Gastrocnemius medialis (tissue), 4 donors: ENCODE results near the gene RIN3.

Experiments
- POLR2A ChIP-seq, 2 donors: fragments of 450-650 bp; IDR thresholded peaks; one replicate each; pipeline ENCODE4 v1.6.1; 2017; ENCODE audit warnings: antibody characterized with exemption in 2 of 2, mild to moderate bottlenecking in 2 of 2, moderate library complexity in 2 of 2
- TF ChIP-seq, protein P1 (sequence below), 5 experiments: fragments of 450-650 bp in 3 of 5; fragments of 200-600 bp in 2 of 5; sonication (generic) in 2 of 5; IDR thresholded peaks in 4 of 5; conservative IDR thresholded peaks in 1 of 5; 1 replicate in 4 of 5; 2 replicates in 1 of 5; pipeline ENCODE4 v1.5.1; 2016 to 2019; ENCODE audit warnings: antibody characterized with exemption in 5 of 5, mild to moderate bottlenecking in 3 of 5, moderate library complexity in 3 of 5

DNA sequence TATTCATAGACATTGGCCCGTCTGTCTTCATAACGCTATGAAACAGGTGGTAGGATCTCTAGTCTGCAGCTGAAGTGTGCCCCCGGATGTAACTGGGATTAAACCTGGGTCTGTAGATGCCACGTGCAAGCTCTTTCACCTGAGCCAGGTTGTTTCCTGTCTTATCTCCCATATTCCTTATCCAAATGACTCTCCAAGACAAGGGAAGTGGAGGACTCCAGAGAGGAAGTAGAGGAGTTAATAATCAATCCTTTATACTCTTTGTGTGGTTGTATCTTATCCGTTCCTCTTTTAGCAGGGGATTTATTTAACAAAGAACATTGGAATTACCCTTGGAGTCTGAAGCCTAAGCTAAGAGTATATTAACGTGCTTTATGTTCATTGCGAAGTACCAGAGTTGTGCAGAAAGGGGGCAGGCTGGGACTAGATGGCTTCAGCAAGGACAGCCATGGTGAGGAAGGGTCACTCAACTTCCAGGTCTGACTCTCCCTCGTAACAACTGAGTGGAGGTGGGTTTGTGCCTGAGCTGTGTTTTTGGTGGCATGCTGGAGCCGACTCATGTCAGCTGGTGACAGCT, 82.8 kb downstream of the RIN3 start:
- TF ChIP-seq, protein P1, sequence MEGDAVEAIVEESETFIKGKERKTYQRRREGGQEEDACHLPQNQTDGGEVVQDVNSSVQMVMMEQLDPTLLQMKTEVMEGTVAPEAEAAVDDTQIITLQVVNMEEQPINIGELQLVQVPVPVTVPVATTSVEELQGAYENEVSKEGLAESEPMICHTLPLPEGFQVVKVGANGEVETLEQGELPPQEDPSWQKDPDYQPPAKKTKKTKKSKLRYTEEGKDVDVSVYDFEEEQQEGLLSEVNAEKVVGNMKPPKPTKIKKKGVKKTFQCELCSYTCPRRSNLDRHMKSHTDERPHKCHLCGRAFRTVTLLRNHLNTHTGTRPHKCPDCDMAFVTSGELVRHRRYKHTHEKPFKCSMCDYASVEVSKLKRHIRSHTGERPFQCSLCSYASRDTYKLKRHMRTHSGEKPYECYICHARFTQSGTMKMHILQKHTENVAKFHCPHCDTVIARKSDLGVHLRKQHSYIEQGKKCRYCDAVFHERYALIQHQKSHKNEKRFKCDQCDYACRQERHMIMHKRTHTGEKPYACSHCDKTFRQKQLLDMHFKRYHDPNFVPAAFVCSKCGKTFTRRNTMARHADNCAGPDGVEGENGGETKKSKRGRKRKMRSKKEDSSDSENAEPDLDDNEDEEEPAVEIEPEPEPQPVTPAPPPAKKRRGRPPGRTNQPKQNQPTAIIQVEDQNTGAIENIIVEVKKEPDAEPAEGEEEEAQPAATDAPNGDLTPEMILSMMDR (IDR thresholded peaks at IDR 0.05 in 4 of 5, conservative IDR thresholded peaks at IDR 0.05 in 1 of 5): no peak
- TF ChIP-seq POLR2A (IDR thresholded peaks at IDR 0.05): no peak
